ENCODE results near the gene USP35.

The USP35 gene

GRCh38 chr11:78179459-78180071 lies 9.2 kb upstream of the USP35 start:
- no peak overlapping the region for H3K4me3 ChIP-seq (ENCODE audit: low read length)
- TF ChIP-seq ZNF274 (IDR thresholded peaks at IDR 0.05; ENCODE audit: low read depth, low read length), result no peak

GRCh38 chr11:78180751-78181150 lies 8.0 kb upstream of the USP35 start:
- no peak overlapping the region for H3K4me3 ChIP-seq (ENCODE audit: low read length)
- no peak for TF ChIP-seq ZNF274 (IDR thresholded peaks at IDR 0.05; ENCODE audit: low read depth, low read length)

- no peak overlapping the region for H3K4me3 ChIP-seq (ENCODE audit: low read length)
- TF ChIP-seq ZNF274 (IDR thresholded peaks at IDR 0.05; ENCODE audit: low read depth, low read length), result no peak
Measured at GRCh38 chr11:78181185-78181584, 7.5 kb upstream of the USP35 start.

- H3K4me3 ChIP-seq (ENCODE audit: low read length), result peak overlapping the region; percentile 87
- no peak for TF ChIP-seq ZNF274 (IDR thresholded peaks at IDR 0.05; ENCODE audit: low read depth, low read length)
Measured at GRCh38 chr11:78187366-78188285, 1.1 kb upstream of the USP35 start.

GRCh38 chr11:78189174-78189724 lies 530 bp downstream of the USP35 start:
- peak overlapping the region; percentile 87; the same call in 1 of the 2 replicates for H3K4me3 ChIP-seq (ENCODE audit: low read length)
- TF ChIP-seq ZNF274 (IDR thresholded peaks at IDR 0.05; ENCODE audit: low read depth, low read length), result no peak

GRCh38 chr11:78189851-78190250 lies 1.1 kb downstream of the USP35 start:
- H3K4me3 ChIP-seq (ENCODE audit: low read length), result no peak overlapping the region; the same call in 1 of the 2 replicates
- no peak for TF ChIP-seq ZNF274 (IDR thresholded peaks at IDR 0.05; ENCODE audit: low read depth, low read length)

- no peak overlapping the region for H3K4me3 ChIP-seq (ENCODE audit: low read length)
- no peak for TF ChIP-seq ZNF274 (IDR thresholded peaks at IDR 0.05; ENCODE audit: low read depth, low read length)
Measured at GRCh38 chr11:78190374-78190773, 1.7 kb downstream of the USP35 start.

- H3K4me3 ChIP-seq (ENCODE audit: low read length), result no peak overlapping the region
- no peak for TF ChIP-seq ZNF274 (IDR thresholded peaks at IDR 0.05; ENCODE audit: low read depth, low read length)
Measured at GRCh38 chr11:78190871-78191538, 2.3 kb downstream of the USP35 start.

- no peak overlapping the region for H3K4me3 ChIP-seq (ENCODE audit: low read length)
- no peak for TF ChIP-seq ZNF274 (IDR thresholded peaks at IDR 0.05; ENCODE audit: low read depth, low read length)
Measured at GRCh38 chr11:78192223-78192719, 3.6 kb downstream of the USP35 start.

- TF ChIP-seq ZNF274 (IDR thresholded peaks at IDR 0.05; ENCODE audit: low read depth, low read length), result no peak
- no peak overlapping the region for H3K4me3 ChIP-seq (ENCODE audit: low read length)
Measured at GRCh38 chr11:78192911-78193351, 4.2 kb downstream of the USP35 start.

GRCh38 chr11:78193806-78194205 lies 5.1 kb downstream of the USP35 start:
- no peak for TF ChIP-seq ZNF274 (IDR thresholded peaks at IDR 0.05; ENCODE audit: low read depth, low read length)
- no peak overlapping the region for H3K4me3 ChIP-seq (ENCODE audit: low read length)

- TF ChIP-seq ZNF274 (IDR thresholded peaks at IDR 0.05; ENCODE audit: low read depth, low read length), result no peak
- H3K4me3 ChIP-seq (ENCODE audit: low read length), result no peak overlapping the region
Measured at GRCh38 chr11:78194490-78194889, 5.8 kb downstream of the USP35 start.

- no peak for TF ChIP-seq ZNF274 (IDR thresholded peaks at IDR 0.05; ENCODE audit: low read depth, low read length)
- no peak overlapping the region for H3K4me3 ChIP-seq (ENCODE audit: low read length)
Measured at GRCh38 chr11:78195917-78196560, 7.3 kb downstream of the USP35 start.
